SU-DHL-6 (cell line): Measurements from ENCODE around the gene SLC44A5.

ENCODE experiments used
- CTCF ChIP-seq: fragments of 200-600 bp; sonication (generic); IDR thresholded peaks from one replicate; pipeline ENCODE4 v1.5.1; 2017; ENCODE audit warnings: antibody characterized with exemption, mild to moderate bottlenecking, low read length, moderate library complexity; ENCODE audit not compliant: insufficient read depth, poor library complexity, severe bottlenecking
- EZH2phosphoT487 ChIP-seq: fragments of 200-600 bp; sonication (generic), shearing (Covaris generic); conservative IDR thresholded peaks from 2 replicates; pipeline ENCODE4 v1.6.1; 2018; ENCODE audit warnings: mild to moderate bottlenecking, antibody characterized with exemption, low read length, moderate library complexity, mixed read lengths

DNA sequence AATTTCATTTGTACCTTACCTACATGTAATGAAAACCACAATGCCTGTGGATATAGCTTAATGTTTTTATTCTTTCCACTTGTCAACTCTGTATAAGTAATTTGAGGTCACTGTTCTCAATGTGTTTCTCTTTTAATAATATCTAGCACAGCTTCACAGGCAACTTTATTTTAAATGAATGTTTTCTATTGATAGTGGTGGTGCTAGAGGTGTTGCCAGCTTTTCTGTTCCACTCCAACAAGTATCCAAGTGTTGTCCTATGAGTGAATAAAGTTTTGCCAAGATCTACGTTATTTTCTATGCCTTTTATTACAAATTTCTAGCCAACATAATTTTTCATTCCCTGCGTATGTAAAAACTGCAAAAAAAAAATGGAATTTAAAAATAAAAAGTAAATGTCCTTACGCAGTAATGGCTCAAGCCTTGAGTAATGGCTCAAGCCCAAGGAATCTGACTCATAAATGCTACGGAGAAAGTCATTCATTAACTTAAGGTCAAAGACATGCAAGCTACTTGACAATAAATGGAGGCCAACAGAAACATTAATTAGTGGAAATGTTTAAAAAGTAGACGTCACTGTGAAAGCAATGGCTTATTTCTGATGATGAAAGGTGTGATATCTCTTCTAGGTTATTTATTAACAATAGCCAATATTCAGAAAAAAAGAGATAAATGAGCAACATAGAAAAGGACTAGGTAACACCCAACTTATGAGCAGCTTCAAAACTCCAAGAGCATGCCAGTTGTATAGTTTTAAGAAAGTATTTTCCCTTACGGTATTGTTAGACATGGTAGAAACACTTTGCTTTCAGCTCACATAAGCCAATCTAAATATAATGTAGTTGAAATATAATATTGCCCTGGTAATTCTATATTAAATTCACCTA is 71.4 kb downstream of the SLC44A5 start:
- TF ChIP-seq CTCF, result no peak
- TF ChIP-seq EZH2phosphoT487, result no peak
